LNCAP (cell line): ENCODE data around the gene LRBA.

Experiments used
- TF ChIP-seq, protein P1 (sequence below): fragments of 450-650 bp; IDR thresholded peaks from 2 replicates; pipeline ENCODE4 v1.5.1; 2017; ENCODE audit warnings: mild to moderate bottlenecking

LRBA gene

DNA sequence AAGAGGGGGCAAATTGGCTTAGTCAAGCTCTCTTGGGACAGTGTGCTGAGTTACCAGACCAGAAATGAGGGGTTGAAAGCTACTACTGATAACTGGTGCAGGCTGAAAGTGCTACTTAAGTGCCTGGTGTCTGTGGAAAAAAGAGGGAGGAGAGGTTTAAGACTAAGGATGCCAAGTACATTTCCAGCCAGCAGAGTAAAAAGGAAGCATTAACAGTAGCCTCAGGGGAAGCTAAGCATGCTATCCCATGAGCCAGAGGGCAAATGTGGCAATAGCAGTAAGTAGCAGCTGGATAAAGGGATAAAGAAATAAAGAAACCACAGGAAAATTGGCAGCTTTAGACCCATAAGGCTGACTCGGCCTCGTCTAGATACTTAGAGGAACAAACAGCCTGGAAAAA lies 629.5 kb downstream of the LRBA start:
- TF ChIP-seq, protein P1, sequence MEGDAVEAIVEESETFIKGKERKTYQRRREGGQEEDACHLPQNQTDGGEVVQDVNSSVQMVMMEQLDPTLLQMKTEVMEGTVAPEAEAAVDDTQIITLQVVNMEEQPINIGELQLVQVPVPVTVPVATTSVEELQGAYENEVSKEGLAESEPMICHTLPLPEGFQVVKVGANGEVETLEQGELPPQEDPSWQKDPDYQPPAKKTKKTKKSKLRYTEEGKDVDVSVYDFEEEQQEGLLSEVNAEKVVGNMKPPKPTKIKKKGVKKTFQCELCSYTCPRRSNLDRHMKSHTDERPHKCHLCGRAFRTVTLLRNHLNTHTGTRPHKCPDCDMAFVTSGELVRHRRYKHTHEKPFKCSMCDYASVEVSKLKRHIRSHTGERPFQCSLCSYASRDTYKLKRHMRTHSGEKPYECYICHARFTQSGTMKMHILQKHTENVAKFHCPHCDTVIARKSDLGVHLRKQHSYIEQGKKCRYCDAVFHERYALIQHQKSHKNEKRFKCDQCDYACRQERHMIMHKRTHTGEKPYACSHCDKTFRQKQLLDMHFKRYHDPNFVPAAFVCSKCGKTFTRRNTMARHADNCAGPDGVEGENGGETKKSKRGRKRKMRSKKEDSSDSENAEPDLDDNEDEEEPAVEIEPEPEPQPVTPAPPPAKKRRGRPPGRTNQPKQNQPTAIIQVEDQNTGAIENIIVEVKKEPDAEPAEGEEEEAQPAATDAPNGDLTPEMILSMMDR, result no peak

DNA sequence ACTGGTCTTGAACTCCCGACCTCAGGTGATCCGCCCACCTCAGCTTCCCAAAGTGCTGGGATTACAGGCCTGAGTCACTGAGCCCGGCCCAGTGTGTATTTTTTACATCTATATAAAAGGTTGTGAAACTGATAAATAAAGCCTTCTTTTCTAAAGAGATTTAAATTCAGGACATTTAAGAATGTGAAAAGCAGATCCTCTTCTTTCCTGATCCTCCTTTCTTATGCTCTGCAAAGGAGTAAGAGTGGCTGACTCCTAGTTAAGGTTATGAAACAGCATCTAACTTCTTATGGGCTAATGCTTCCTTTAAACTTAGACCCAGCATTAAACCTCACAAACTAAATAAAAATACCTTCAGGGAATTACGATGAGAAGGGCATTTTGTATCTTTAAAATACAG lies 630.8 kb downstream of the LRBA start:
- TF ChIP-seq, protein P1, result no peak

DNA sequence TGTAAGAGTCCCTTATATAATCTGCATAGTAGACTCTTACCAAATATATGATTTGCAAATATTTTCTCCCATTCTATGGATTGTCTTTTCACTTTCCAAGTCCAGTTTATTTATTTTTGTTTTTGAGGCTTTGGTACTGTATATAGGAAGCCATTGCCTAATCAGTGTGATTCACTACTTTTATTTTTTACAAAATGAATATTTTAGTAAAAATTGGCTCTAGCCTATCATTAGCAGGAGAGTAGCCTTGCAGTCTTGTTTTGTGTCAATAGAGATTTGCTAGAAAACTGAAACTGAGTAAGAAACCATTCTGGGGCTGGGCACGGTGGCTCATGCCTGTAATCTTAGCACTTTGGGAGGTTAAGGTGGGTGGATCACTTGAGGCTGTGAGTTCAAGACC lies 633.1 kb downstream of the LRBA start:
- TF ChIP-seq, protein P1, result no peak

DNA sequence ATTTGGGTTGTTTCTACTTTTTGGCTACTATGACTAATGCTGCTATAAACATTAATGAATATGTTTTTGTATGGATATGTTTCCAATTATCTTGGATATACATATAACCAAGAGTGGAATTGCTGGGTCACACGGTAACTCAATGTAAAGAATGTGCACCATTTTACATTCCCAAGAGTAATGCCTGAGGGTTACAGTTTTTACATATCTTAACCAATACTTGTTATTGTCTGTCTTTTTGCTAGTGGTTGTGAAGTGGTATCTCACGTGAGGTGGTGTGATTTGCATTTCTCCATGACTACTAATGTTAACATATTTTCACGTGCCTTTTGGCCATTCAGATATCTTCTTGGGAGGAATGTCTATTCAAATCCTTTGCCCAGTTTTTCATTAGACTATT lies 633.5 kb downstream of the LRBA start:
- TF ChIP-seq, protein P1, result no peak

DNA sequence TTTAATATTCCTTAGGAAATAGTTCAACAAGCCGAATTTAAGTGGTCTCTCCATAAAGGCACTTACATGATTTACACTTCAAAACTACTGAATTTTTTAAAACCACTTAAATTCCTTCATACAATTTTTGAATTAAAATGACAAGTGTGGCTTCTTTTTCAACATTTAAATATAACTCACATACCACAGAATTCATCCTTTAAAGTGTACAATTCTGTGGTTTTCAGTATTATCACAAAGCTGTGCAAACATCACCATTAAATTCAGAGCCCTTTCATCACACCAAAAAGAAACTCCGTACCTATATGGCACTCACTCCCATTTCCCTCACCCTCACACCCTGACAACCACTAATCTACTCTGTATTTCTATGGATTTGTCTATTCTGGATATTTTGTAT lies 634.0 kb downstream of the LRBA start:
- TF ChIP-seq, protein P1, result no peak

DNA sequence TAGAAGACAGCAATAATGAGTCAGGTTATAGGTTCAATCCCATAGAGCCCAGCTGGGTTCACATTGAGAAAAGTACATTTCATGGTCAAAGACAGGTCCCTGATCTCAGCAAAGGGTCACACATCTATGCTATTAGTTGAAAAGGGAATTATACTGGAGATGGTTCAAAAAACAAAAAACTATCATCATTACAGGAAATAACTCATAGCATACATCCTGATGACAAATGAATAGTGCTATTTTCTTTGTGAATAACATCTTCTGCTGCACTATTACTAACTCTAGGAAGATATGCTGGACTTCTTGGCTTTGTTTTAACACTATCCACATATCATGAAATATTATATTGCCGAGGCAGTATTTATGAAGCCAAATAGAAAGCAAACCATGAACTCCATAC lies 635.6 kb downstream of the LRBA start:
- TF ChIP-seq, protein P1, result no peak

DNA sequence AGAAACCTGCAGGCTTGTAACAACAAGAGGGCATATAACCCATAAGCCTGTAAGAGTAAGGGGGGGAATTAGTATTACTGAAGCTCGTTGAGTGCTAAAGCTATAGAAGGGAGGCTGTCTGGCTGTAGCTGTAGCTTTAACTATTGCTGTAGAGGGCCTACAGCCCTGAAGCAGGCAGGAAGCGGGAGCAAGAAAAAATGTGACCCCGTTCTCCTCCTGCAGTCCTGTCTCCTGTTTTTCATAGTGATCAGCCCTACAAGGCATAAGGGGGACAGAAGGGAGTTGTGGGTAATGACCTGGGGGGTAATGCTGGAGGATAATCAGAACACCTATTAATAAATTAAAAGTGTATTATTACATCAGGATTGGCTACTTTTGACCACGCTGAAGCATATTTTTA lies 640.1 kb downstream of the LRBA start:
- TF ChIP-seq, protein P1, result no peak

DNA sequence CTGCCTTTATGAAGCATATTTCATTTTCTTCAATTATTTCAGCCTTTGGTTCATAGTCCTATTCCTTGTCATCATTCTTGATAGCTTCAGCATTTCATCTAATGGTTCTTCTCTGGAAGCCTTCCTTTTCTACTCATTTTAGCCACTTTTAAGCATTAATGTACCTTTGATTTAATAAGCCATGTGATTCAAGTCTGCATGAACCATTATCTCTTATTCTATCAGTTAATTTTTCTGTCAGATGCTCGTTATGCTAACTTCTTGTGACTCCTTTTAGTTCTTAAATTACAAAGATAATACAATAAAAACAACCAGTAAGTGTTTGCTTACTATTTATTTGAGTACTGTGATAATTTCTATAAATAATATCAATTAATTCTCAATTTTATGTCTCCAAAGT lies 643.2 kb downstream of the LRBA start:
- TF ChIP-seq, protein P1, result no peak
